ENCODE results near the gene MICAL3.

GRCh38 chr22:17866127-17866526 lies 158.2 kb downstream of the MICAL3 start:
- TF ChIP-seq JUND (IDR thresholded peaks at IDR 0.05) (no peak), ZBTB33 (IDR thresholded peaks at IDR 0.05; ENCODE audit: borderline replicate concordance, low read depth) (no peak), EP300 (IDR thresholded peaks at IDR 0.05; ENCODE audit: borderline replicate concordance in 1 of 2, low read depth in 1 of 2, low read length in 1 of 2) (no peak), YY1 (IDR thresholded peaks at IDR 0.05; ENCODE audit: low read depth) (no peak), TCF12 (IDR thresholded peaks at IDR 0.05) (no peak), CTCF (IDR thresholded peaks at IDR 0.05) (no peak), IRF3 (IDR thresholded peaks at IDR 0.05; ENCODE audit: low read depth, low read length) (no peak), POLR2AphosphoS5 (IDR thresholded peaks at IDR 0.05; ENCODE audit: low read depth, low read length) (no peak), USF1 (IDR thresholded peaks at IDR 0.05; ENCODE audit: borderline replicate concordance, low read depth) (no peak)
